HUES48 (cell line): ENCODE results near the gene SNPH.
"Not testable (repeated sequence)": the region's sequence is repeated elsewhere in the genome, so short reads cannot be mapped to it uniquely, and the experiment has no call there.

Source experiments
- H3K27ac ChIP-seq: one replicate; pipeline ENCODE4 v1.7.0; 2013; ENCODE audit warnings: low read depth, low read length, inconsistent platforms
- H3K27me3 ChIP-seq: 2 replicates; pipeline ENCODE4 v1.6.1; 2013; ENCODE audit warnings: mild to moderate bottlenecking, low read length; ENCODE audit not compliant: control insufficient read depth, insufficient read depth
- H3K36me3 ChIP-seq: 2 replicates; pipeline ENCODE4 v1.6.1; 2013; ENCODE audit warnings: low read length; ENCODE audit not compliant: control insufficient read depth, insufficient read depth
- H3K4me1 ChIP-seq: 2 replicates; pipeline ENCODE4 v1.6.1; 2013; ENCODE audit warnings: mild to moderate bottlenecking, low read length; ENCODE audit not compliant: control insufficient read depth, insufficient read depth
- H3K4me3 ChIP-seq: 2 replicates; pipeline ENCODE4 v1.5.1; 2013; ENCODE audit warnings: mild to moderate bottlenecking, low read depth, low read length
- H3K9ac ChIP-seq: 2 replicates; pipeline ENCODE4 v1.6.1; 2013; ENCODE audit warnings: mild to moderate bottlenecking, low read depth, low read length, moderate library complexity
- H3K9me3 ChIP-seq: 2 replicates; pipeline ENCODE4 v1.6.1; 2013; ENCODE audit warnings: low read length; ENCODE audit not compliant: control insufficient read depth, insufficient read depth

The SNPH gene

GRCh38 chr20:1241456-1241855, 24.6 kb upstream of the SNPH start:
- H3K9ac ChIP-seq: no peak overlapping the region
- H3K4me3 ChIP-seq: no peak overlapping the region
- no peaks in the 10 kb centered on the region for H3K4me1 ChIP-seq
- no peaks in the 10 kb centered on the region for H3K27me3 ChIP-seq
- H3K27ac ChIP-seq: no peak overlapping the region
- H3K36me3 ChIP-seq: no peaks in the 10 kb centered on the region
- H3K9me3 ChIP-seq: no peaks in the 10 kb centered on the region

GRCh38 chr20:1242099-1242498, 24.0 kb upstream of the SNPH start:
- H3K4me1 ChIP-seq: no peaks in the 10 kb centered on the region
- no peak overlapping the region for H3K4me3 ChIP-seq
- H3K27ac ChIP-seq: no peak overlapping the region
- H3K9me3 ChIP-seq: no peaks in the 10 kb centered on the region
- H3K36me3 ChIP-seq: no peaks in the 10 kb centered on the region
- H3K27me3 ChIP-seq: no peaks in the 10 kb centered on the region
- no peak overlapping the region for H3K9ac ChIP-seq

- H3K9ac ChIP-seq: no peak overlapping the region
- no peaks in the 10 kb centered on the region for H3K9me3 ChIP-seq
- H3K4me3 ChIP-seq: no peak overlapping the region
- H3K27ac ChIP-seq: no peak overlapping the region
- no peaks in the 10 kb centered on the region for H3K36me3 ChIP-seq
- H3K4me1 ChIP-seq: no peaks in the 10 kb centered on the region
- H3K27me3 ChIP-seq: no peaks in the 10 kb centered on the region
Measured at GRCh38 chr20:1242530-1242929, 23.6 kb upstream of the SNPH start.

- no peak overlapping the region for H3K27ac ChIP-seq
Measured at GRCh38 chr20:1245578-1245977, 20.5 kb upstream of the SNPH start.

GRCh38 chr20:1247689-1248088, 18.4 kb upstream of the SNPH start:
- H3K4me3 ChIP-seq: no peak overlapping the region
- H3K9ac ChIP-seq: no peak overlapping the region
- no peaks in the 10 kb centered on the region for H3K36me3 ChIP-seq
- no peaks in the 10 kb centered on the region for H3K9me3 ChIP-seq
- no peak overlapping the region for H3K27ac ChIP-seq
- no peaks in the 10 kb centered on the region for H3K4me1 ChIP-seq
- no peaks in the 10 kb centered on the region for H3K27me3 ChIP-seq

More at GRCh38 chr20:1245578-1245977, 20.5 kb upstream of the SNPH start:
- no peak overlapping the region for H3K9ac ChIP-seq
- H3K4me1 ChIP-seq: no peaks in the 10 kb centered on the region
- no peaks in the 10 kb centered on the region for H3K36me3 ChIP-seq
- no peaks in the 10 kb centered on the region for H3K27me3 ChIP-seq
- H3K4me3 ChIP-seq: no peak overlapping the region
- no peaks in the 10 kb centered on the region for H3K9me3 ChIP-seq

GRCh38 chr20:1250282-1250681, 15.8 kb upstream of the SNPH start:
- not testable (repeated sequence) for H3K27me3 ChIP-seq, H3K9me3 ChIP-seq, H3K4me1 ChIP-seq, H3K27ac ChIP-seq, H3K4me3 ChIP-seq, H3K9ac ChIP-seq, H3K36me3 ChIP-seq

- Histone ChIP-seq H3K9ac (no peak overlapping the region), H3K4me1 (no peaks in the 10 kb centered on the region), H3K9me3 (no peaks in the 10 kb centered on the region), H3K27me3 (no peaks in the 10 kb centered on the region), H3K27ac (no peak overlapping the region), H3K36me3 (no peaks in the 10 kb centered on the region), H3K4me3 (no peak overlapping the region)
Measured at GRCh38 chr20:1252416-1252815, 13.7 kb upstream of the SNPH start.

GRCh38 chr20:1254254-1254653, 11.8 kb upstream of the SNPH start:
- H3K27ac ChIP-seq: no peak overlapping the region
- H3K36me3 ChIP-seq: no peaks in the 10 kb centered on the region
- no peaks in the 10 kb centered on the region for H3K4me1 ChIP-seq
- H3K9ac ChIP-seq: no peak overlapping the region
- H3K9me3 ChIP-seq: no peaks in the 10 kb centered on the region
- H3K27me3 ChIP-seq: no peaks in the 10 kb centered on the region
- no peak overlapping the region for H3K4me3 ChIP-seq

- H3K27ac ChIP-seq: no peak overlapping the region
- H3K36me3 ChIP-seq: no peaks in the 10 kb centered on the region
- no peaks in the 10 kb centered on the region for H3K9me3 ChIP-seq
- H3K4me1 ChIP-seq: no peaks in the 10 kb centered on the region
- H3K9ac ChIP-seq: no peak overlapping the region
- no peaks in the 10 kb centered on the region for H3K27me3 ChIP-seq
- no peak overlapping the region for H3K4me3 ChIP-seq
Measured at GRCh38 chr20:1255675-1256074, 10.4 kb upstream of the SNPH start.

GRCh38 chr20:1263853-1264252, 2.2 kb upstream of the SNPH start:
- Histone ChIP-seq H3K4me1 (peaks cover 12% of the 10 kb centered on the region), H3K4me3 (no peak overlapping the region), H3K27ac (no peak overlapping the region), H3K9me3 (no peaks in the 10 kb centered on the region), H3K36me3 (no peaks in the 10 kb centered on the region), H3K27me3 (peaks cover 5% of the 10 kb centered on the region), H3K9ac (no peak overlapping the region)

- Histone ChIP-seq H3K36me3 (no peaks in the 10 kb centered on the region), H3K4me3 (no peak overlapping the region), H3K9ac (no peak overlapping the region)
Measured at GRCh38 chr20:1264727-1265126, 1.4 kb upstream of the SNPH start.

More at GRCh38 chr20:1264727-1265126, 1.4 kb upstream of the SNPH start:
- Histone ChIP-seq H3K27ac (no peak overlapping the region), H3K9me3 (no peaks in the 10 kb centered on the region), H3K4me1 (peaks cover 12% of the 10 kb centered on the region), H3K27me3 (peaks cover 5% of the 10 kb centered on the region)
